ENCODE results near the gene JARID2.

JARID2 gene

GRCh38 chr6:15485936-15486335, 240.1 kb downstream of the JARID2 start:
- peaks cover 29% of the 10 kb centered on the region for H3K36me3 ChIP-seq (ENCODE audit: insufficient read depth, low read length)
- H3K4me1 ChIP-seq (ENCODE audit: insufficient read depth, low read length), result no peaks in the 10 kb centered on the region
- H3K9me3 ChIP-seq (ENCODE audit: low read length), result no peaks in the 10 kb centered on the region
- H2AFZ ChIP-seq (ENCODE audit: low read depth, low read length), result no peak overlapping the region
- H3K4me3 ChIP-seq (ENCODE audit: low read length), result no peak overlapping the region
- H3K27me3 ChIP-seq (ENCODE audit: insufficient read depth, low read length), result no peaks in the 10 kb centered on the region

GRCh38 chr6:15487262-15487661, 241.4 kb downstream of the JARID2 start:
- peaks cover 29% of the 10 kb centered on the region for H3K36me3 ChIP-seq (ENCODE audit: insufficient read depth, low read length)
- peaks cover 3% of the 10 kb centered on the region for H3K4me1 ChIP-seq (ENCODE audit: insufficient read depth, low read length)
- no peaks in the 10 kb centered on the region for H3K9me3 ChIP-seq (ENCODE audit: low read length)
- no peak overlapping the region for H2AFZ ChIP-seq (ENCODE audit: low read depth, low read length)
- no peak overlapping the region for H3K4me3 ChIP-seq (ENCODE audit: low read length)
- no peaks in the 10 kb centered on the region for H3K27me3 ChIP-seq (ENCODE audit: insufficient read depth, low read length)

- no peaks in the 10 kb centered on the region for H3K27me3 ChIP-seq (ENCODE audit: insufficient read depth, low read length)
- H3K4me1 ChIP-seq (ENCODE audit: insufficient read depth, low read length), result peaks cover 3% of the 10 kb centered on the region
- peaks cover 31% of the 10 kb centered on the region for H3K36me3 ChIP-seq (ENCODE audit: insufficient read depth, low read length)
- no peaks in the 10 kb centered on the region for H3K9me3 ChIP-seq (ENCODE audit: low read length)
- no peak overlapping the region for H2AFZ ChIP-seq (ENCODE audit: low read depth, low read length)
- no peak overlapping the region for H3K4me3 ChIP-seq (ENCODE audit: low read length)
Observed at GRCh38 chr6:15489261-15489962, 243.5 kb downstream of the JARID2 start.

GRCh38 chr6:15490242-15491100, 244.6 kb downstream of the JARID2 start:
- Histone ChIP-seq H3K27me3 (ENCODE audit: insufficient read depth, low read length) (no peaks in the 10 kb centered on the region), H3K9me3 (ENCODE audit: low read length) (no peaks in the 10 kb centered on the region), H3K4me1 (ENCODE audit: insufficient read depth, low read length) (peaks cover 3% of the 10 kb centered on the region), H2AFZ (ENCODE audit: low read depth, low read length) (no peak overlapping the region), H3K36me3 (ENCODE audit: insufficient read depth, low read length) (peaks cover 32% of the 10 kb centered on the region), H3K4me3 (ENCODE audit: low read length) (no peak overlapping the region)

GRCh38 chr6:15491255-15491985, 245.6 kb downstream of the JARID2 start:
- Histone ChIP-seq H3K36me3 (ENCODE audit: insufficient read depth, low read length) (peaks cover 40% of the 10 kb centered on the region), H2AFZ (ENCODE audit: low read depth, low read length) (no peak overlapping the region), H3K27me3 (ENCODE audit: insufficient read depth, low read length) (no peaks in the 10 kb centered on the region), H3K4me3 (ENCODE audit: low read length) (no peak overlapping the region), H3K9me3 (ENCODE audit: low read length) (peaks cover 3% of the 10 kb centered on the region), H3K4me1 (ENCODE audit: insufficient read depth, low read length) (peaks cover 3% of the 10 kb centered on the region)

- no peak overlapping the region for H3K4me3 ChIP-seq (ENCODE audit: low read length)
Observed at GRCh38 chr6:15491986-15492269, 246.1 kb downstream of the JARID2 start.

GRCh38 chr6:15493437-15494168, 247.7 kb downstream of the JARID2 start:
- Histone ChIP-seq H3K4me1 (ENCODE audit: insufficient read depth, low read length) (peaks cover 3% of the 10 kb centered on the region), H3K36me3 (ENCODE audit: insufficient read depth, low read length) (peaks cover 34% of the 10 kb centered on the region), H3K27me3 (ENCODE audit: insufficient read depth, low read length) (no peaks in the 10 kb centered on the region), H3K4me3 (ENCODE audit: low read length) (no peak overlapping the region), H3K9me3 (ENCODE audit: low read length) (peaks cover 5% of the 10 kb centered on the region), H2AFZ (ENCODE audit: low read depth, low read length) (no peak overlapping the region)

More at GRCh38 chr6:15491986-15492269, 246.1 kb downstream of the JARID2 start:
- peaks cover 3% of the 10 kb centered on the region for H3K9me3 ChIP-seq (ENCODE audit: low read length)
- peaks cover 3% of the 10 kb centered on the region for H3K4me1 ChIP-seq (ENCODE audit: insufficient read depth, low read length)
- no peaks in the 10 kb centered on the region for H3K27me3 ChIP-seq (ENCODE audit: insufficient read depth, low read length)
- no peak overlapping the region for H2AFZ ChIP-seq (ENCODE audit: low read depth, low read length)
- peaks cover 43% of the 10 kb centered on the region for H3K36me3 ChIP-seq (ENCODE audit: insufficient read depth, low read length)

- Histone ChIP-seq H2AFZ (ENCODE audit: low read depth, low read length) (no peak overlapping the region), H3K36me3 (ENCODE audit: insufficient read depth, low read length) (peaks cover 31% of the 10 kb centered on the region), H3K9me3 (ENCODE audit: low read length) (peaks cover 5% of the 10 kb centered on the region), H3K27me3 (ENCODE audit: insufficient read depth, low read length) (no peaks in the 10 kb centered on the region), H3K4me1 (ENCODE audit: insufficient read depth, low read length) (peaks cover 3% of the 10 kb centered on the region), H3K4me3 (ENCODE audit: low read length) (no peak overlapping the region)
Observed at GRCh38 chr6:15495375-15495901, 249.6 kb downstream of the JARID2 start.

- H3K4me3 ChIP-seq (ENCODE audit: low read length), result no peak overlapping the region
- no peaks in the 10 kb centered on the region for H3K4me1 ChIP-seq (ENCODE audit: insufficient read depth, low read length)
- H3K36me3 ChIP-seq (ENCODE audit: insufficient read depth, low read length), result peaks cover 41% of the 10 kb centered on the region
- peaks cover 5% of the 10 kb centered on the region for H3K9me3 ChIP-seq (ENCODE audit: low read length)
- H2AFZ ChIP-seq (ENCODE audit: low read depth, low read length), result no peak overlapping the region
- H3K27me3 ChIP-seq (ENCODE audit: insufficient read depth, low read length), result no peaks in the 10 kb centered on the region
Observed at GRCh38 chr6:15496345-15497131, 250.7 kb downstream of the JARID2 start.

- no peaks in the 10 kb centered on the region for H3K4me1 ChIP-seq (ENCODE audit: insufficient read depth, low read length)
- no peak overlapping the region for H3K4me3 ChIP-seq (ENCODE audit: low read length)
- H3K9me3 ChIP-seq (ENCODE audit: low read length), result peaks cover 5% of the 10 kb centered on the region
- no peak overlapping the region for H2AFZ ChIP-seq (ENCODE audit: low read depth, low read length)
- no peaks in the 10 kb centered on the region for H3K27me3 ChIP-seq (ENCODE audit: insufficient read depth, low read length)
- H3K36me3 ChIP-seq (ENCODE audit: insufficient read depth, low read length), result peaks cover 52% of the 10 kb centered on the region
Observed at GRCh38 chr6:15498640-15499039, 252.8 kb downstream of the JARID2 start.

GRCh38 chr6:15499125-15499524, 253.3 kb downstream of the JARID2 start:
- Histone ChIP-seq H3K36me3 (ENCODE audit: insufficient read depth, low read length) (peaks cover 55% of the 10 kb centered on the region), H3K9me3 (ENCODE audit: low read length) (peaks cover 5% of the 10 kb centered on the region), H2AFZ (ENCODE audit: low read depth, low read length) (no peak overlapping the region), H3K4me3 (ENCODE audit: low read length) (no peak overlapping the region), H3K27me3 (ENCODE audit: insufficient read depth, low read length) (no peaks in the 10 kb centered on the region), H3K4me1 (ENCODE audit: insufficient read depth, low read length) (no peaks in the 10 kb centered on the region)

- Histone ChIP-seq H2AFZ (ENCODE audit: low read depth, low read length) (no peak overlapping the region), H3K36me3 (ENCODE audit: insufficient read depth, low read length) (peaks cover 55% of the 10 kb centered on the region), H3K9me3 (ENCODE audit: low read length) (peaks cover 5% of the 10 kb centered on the region), H3K27me3 (ENCODE audit: insufficient read depth, low read length) (no peaks in the 10 kb centered on the region), H3K4me3 (ENCODE audit: low read length) (no peak overlapping the region), H3K4me1 (ENCODE audit: insufficient read depth, low read length) (no peaks in the 10 kb centered on the region)
Observed at GRCh38 chr6:15499591-15499990, 253.7 kb downstream of the JARID2 start.

Data from neuron (in vitro differentiated cells).